Heart left ventricle (tissue), 13 donors: Measurements from ENCODE around the gene SNX9.

Experiments
- POLR2A ChIP-seq, 2 donors: fragments of 450-650 bp; IDR thresholded peaks; one replicate each; pipeline ENCODE4 v1.6.1; 2017; ENCODE audit warnings: antibody characterized with exemption in 2 of 2, mild to moderate bottlenecking in 2 of 2, moderate library complexity in 2 of 2
- TF ChIP-seq, protein P1 (sequence below), 12 donors: fragments of 200-600 bp; sonication (generic) in 4 of 12; IDR thresholded peaks; one replicate each; pipeline versions ENCODE4 v1.5.0 to v1.8.0; 2018 to 2022; ENCODE audit warnings: antibody characterized with exemption in 12 of 12, mild to moderate bottlenecking in 5 of 12
- donor health status: ischemic (EF 13 %, LVEDD 7.1; RV severe dilation, severe dysfunction).
- donor health status: DM: no; HTN: yes; CAD: no.
- donor health status: DM: no; HTN: no; CAD: no.
- donor health status: ischemic (EF 25% LVEDD 6.9; RV normal size, moderate dysfunction).
- donor health status: ischemic (EF 25% LVEDD 5.7; RV mildly dilated, moderate dysfunction).
- donor health status: ischemic (EF 35%, LVEDD 5.7; RV mildly dilated, moderate dysfunction).
- donor health status: nonischemic (EF 11% LVEDD 7.7; RV severe dilation, severe dysfunction).
- donor health status: DM: yes; HTN: yes; CAD: no.
- donor health status: PGD.
- donor health status: ischemic (EF 29% LVEDD 5.4; RV normal size, mild dysfunction).
- donor health status: nonischemic (EF 23%, LVEDD 6.1; RV moderate dilation, normal function).

DNA sequence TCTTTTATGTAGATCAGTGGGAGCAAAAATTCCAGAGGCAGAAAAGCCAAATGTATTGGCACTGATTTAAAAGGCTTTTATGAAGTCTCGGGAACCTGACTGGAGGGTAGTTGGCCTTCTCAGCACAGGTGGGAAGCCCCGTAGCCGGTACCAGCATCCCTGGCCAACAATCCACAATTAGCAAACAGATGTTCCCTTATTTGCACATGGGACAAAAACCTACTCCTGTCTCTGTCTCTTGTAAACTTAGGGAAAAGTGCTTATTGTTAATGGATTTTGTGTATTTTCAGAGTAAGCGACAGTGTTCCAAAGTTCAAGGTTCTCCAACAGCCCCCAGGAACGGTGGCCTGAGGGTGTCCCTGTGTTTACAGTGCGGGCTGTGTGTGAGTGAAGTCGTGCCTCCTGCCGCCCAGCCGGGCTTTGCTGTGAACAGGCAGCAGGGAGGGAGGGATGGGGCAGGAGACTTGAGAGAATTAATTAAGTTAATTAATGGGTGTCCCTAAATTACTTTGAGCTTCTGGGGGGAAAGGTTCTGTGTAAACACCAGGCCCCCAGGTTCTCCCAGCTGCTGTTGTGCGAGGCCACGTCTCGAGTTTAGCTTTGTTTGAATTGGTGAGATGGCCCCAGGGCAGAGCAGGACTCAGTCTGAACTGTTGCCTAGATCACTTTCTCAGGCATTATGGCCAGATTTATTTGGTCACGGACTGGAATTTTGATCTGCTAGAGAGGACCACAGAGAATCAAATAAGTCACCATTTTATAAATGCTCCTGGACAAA lies 162.5 kb downstream of the SNX9 start:
- TF ChIP-seq, protein P1, sequence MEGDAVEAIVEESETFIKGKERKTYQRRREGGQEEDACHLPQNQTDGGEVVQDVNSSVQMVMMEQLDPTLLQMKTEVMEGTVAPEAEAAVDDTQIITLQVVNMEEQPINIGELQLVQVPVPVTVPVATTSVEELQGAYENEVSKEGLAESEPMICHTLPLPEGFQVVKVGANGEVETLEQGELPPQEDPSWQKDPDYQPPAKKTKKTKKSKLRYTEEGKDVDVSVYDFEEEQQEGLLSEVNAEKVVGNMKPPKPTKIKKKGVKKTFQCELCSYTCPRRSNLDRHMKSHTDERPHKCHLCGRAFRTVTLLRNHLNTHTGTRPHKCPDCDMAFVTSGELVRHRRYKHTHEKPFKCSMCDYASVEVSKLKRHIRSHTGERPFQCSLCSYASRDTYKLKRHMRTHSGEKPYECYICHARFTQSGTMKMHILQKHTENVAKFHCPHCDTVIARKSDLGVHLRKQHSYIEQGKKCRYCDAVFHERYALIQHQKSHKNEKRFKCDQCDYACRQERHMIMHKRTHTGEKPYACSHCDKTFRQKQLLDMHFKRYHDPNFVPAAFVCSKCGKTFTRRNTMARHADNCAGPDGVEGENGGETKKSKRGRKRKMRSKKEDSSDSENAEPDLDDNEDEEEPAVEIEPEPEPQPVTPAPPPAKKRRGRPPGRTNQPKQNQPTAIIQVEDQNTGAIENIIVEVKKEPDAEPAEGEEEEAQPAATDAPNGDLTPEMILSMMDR (IDR thresholded peaks at IDR 0.05), result no peak
- no peak for TF ChIP-seq POLR2A (IDR thresholded peaks at IDR 0.05)
